Pancreas (tissue), 10 donors: ENCODE data around the gene MKRN1. TPM values are rescaled to one million over a fixed set of nuclear protein-coding genes. Genes with fewer than 3 reads are reported as not detected.
"Not testable (repeated sequence)": the region's sequence is repeated elsewhere in the genome, so short reads cannot be mapped to it uniquely, and the experiment has no call there.

Experiments used
- ATAC-seq, 4 donors: fragments of 200-7000 bp; cut with Tn5 transposase; one replicate each; pipeline versions ENCODE4 v1.8.0 to v1.9.1; 2020; ENCODE audit warnings: mild to moderate bottlenecking in 4 of 4, moderate library complexity in 4 of 4
- DNase-seq, 6 donors: peaks; one replicate each; pipeline ENCODE4 v3.0.0-alpha.2; 2020
- FAIRE-seq: peaks from 2 replicates; lab custom pipeline; 2012; peaks lifted over from hg19 to GRCh38; lab: Jason Lieb, UNC
- H3K27ac ChIP-seq, 4 donors: fragments of 200-600 bp; sonication (generic); 1 replicate in 3 of 4; 2 replicates in 1 of 4; pipeline versions ENCODE4 v1.5.0 to v1.8.0; 2020
- H3K27me3 ChIP-seq, 4 donors: fragments of 200-600 bp; one replicate each; pipeline ENCODE4 v1.8.0; 2021
- H3K36me3 ChIP-seq, 3 donors: fragments of 200-600 bp; sonication (generic) in 1 of 3; one replicate each; pipeline versions ENCODE4 v1.5.0 to v1.8.0; 2020 to 2021
- H3K4me1 ChIP-seq, 3 donors: fragments of 200-600 bp; one replicate each; pipeline ENCODE4 v1.8.0; 2021
- H3K4me3 ChIP-seq, 4 donors: fragments of 200-600 bp; sonication (generic) in 2 of 4; one replicate each; pipeline versions ENCODE4 v1.5.0 to v1.8.0; 2020 to 2021
- H3K9me3 ChIP-seq, 4 donors: fragments of 200-600 bp; one replicate each; pipeline ENCODE4 v1.8.0; 2021
- CTCF ChIP-seq, 4 donors: fragments of 200-600 bp; sonication (generic) in 3 of 4; IDR thresholded peaks; one replicate each; pipeline versions ENCODE4 v1.5.0 to v1.8.0; 2021; ENCODE audit warnings: antibody characterized with exemption in 4 of 4
- WGBS, 2 donors: extraction: QIAGEN DNeasy Blood & Tissue Kit; methylation state at CpG; one replicate each; pipeline ENCODE4 v1.1.7; 2013; 5-methylcytosine and 5-hydroxymethylcytosine counted together
- intact Hi-C, 3 donors: fragments of 100-400 bp; cut with DNase I; formaldehyde crosslinking; loops; one replicate each; pipeline versions ENCODE4 v1.11.1 to v1.14.2; 2022
- polyA plus RNA-seq, 2 donors: library from polyadenylated mRNA; stranded (reverse); fragments of 200-250 nt; gene quantifications; one replicate each; pipeline ENCODE4 v1.2.3, GENCODE V29; 2013
- total RNA-seq, 6 donors: library from RNA; stranded (reverse); fragmentation: NEBNext Ultra II Directional in 4 of 6; extraction: Animal tissue kit (Norgen Biotek cat#: 25700) in 4 of 6; gene quantifications; one replicate each; pipeline versions ENCODE4 v1.2.1 to v1.2.4, GENCODE V29; 2021 to 2023
- donor health status: healthy with polysubstance abuse.
- donor health status: DM: no; HTN: no; CAD: no; lungs with moderate emphysema.
- donor health status: DM: no; HTN: no; CAD: no.
- donor health status: control.
- donor health status: control.
- donor health status: Bipolar disorder and iron deficiency.
- donor health status: DM: yes; HTN: yes; CAD: no.
- donor health status: DM: no; HTN: no; CAD: no.
- donor health status: DM: no; HTN: no; CAD: no.
- donor health status: DM: yes; HTN: yes; CAD: no.

Gene MKRN1
- total and polyA plus RNA-seq, 8 donors = 26.5 to 65.8 (median 60.2) TPM

GRCh38 chr7:140456551-140457051 lies 22.7 kb downstream of the MKRN1 start:
- no peak for FAIRE-seq
- peaks cover 0 to 12% (median 0%) of the 10 kb centered on the region in 3 donors for H3K4me1 ChIP-seq

GRCh38 chr7:140455743-140456142 lies 23.6 kb downstream of the MKRN1 start:
- Histone ChIP-seq H3K4me1 (peaks cover 0 to 12% (median 0%) of the 10 kb centered on the region in 3 donors), H3K4me3 (no peak overlapping the region), H3K27me3 (no peaks in the 10 kb centered on the region), H3K27ac (no peak overlapping the region), H3K36me3 (peaks cover 0 to 62% (median 12%) of the 10 kb centered on the region in 3 donors), H3K9me3 (no peaks in the 10 kb centered on the region)
- WGBS, 2 donors = 70 to 71% methylated on average over 4 of the region's 4 CpGs
- no peak for TF ChIP-seq CTCF (IDR thresholded peaks at IDR 0.05)
- DNase-seq (no peak), ATAC-seq (peak in 1 of 4 donors; percentile 23), FAIRE-seq (no peak)
- intact Hi-C loops = no loop called here

More at GRCh38 chr7:140456551-140457051, 22.7 kb downstream of the MKRN1 start:
- no peak overlapping the region for H3K4me3 ChIP-seq
- H3K27ac ChIP-seq = no peak overlapping the region
- peaks cover 0 to 71% (median 12%) of the 10 kb centered on the region in 3 donors for H3K36me3 ChIP-seq
- DNase-seq (no peak), ATAC-seq (no peak)
- no peaks in the 10 kb centered on the region for H3K27me3 ChIP-seq
- H3K9me3 ChIP-seq = no peaks in the 10 kb centered on the region
- no peak for TF ChIP-seq CTCF (IDR thresholded peaks at IDR 0.05)
- intact Hi-C loops = no loop called here
- 80 to 81% methylated on average over 9 of the region's 9 CpGs for WGBS, 2 donors

GRCh38 chr7:140454657-140455015 lies 24.7 kb downstream of the MKRN1 start:
- Histone ChIP-seq H3K4me3 (no peak overlapping the region), H3K9me3 (no peaks in the 10 kb centered on the region), H3K4me1 (peaks cover 0 to 12% (median 0%) of the 10 kb centered on the region in 3 donors), H3K27ac (peak overlapping the region in 1 of 4 donors; percentile 20), H3K36me3 (peaks cover 0 to 56% (median 12%) of the 10 kb centered on the region in 3 donors), H3K27me3 (no peaks in the 10 kb centered on the region)
- FAIRE-seq (no peak), DNase-seq (no peak), ATAC-seq (peak in 3 of 4 donors; percentile 11 to 26 (median 14))
- 60 to 61% methylated on average over 8 of the region's 8 CpGs for WGBS, 2 donors
- intact Hi-C loops = no loop called here
- no peak for TF ChIP-seq CTCF (IDR thresholded peaks at IDR 0.05)

GRCh38 chr7:140453785-140454656 lies 25.3 kb downstream of the MKRN1 start:
- DNase-seq (peak in 3 of 6 donors; percentile 31 to 49 (median 38)), ATAC-seq (peak; percentile 37 to 82 (median 70))
- FAIRE-seq, intact Hi-C loops, H3K27me3 ChIP-seq, H3K4me3 ChIP-seq, H3K9me3 ChIP-seq: not testable (repeated sequence)
- WGBS, 2 donors = 58 to 60% methylated on average over 9 of the region's 9 CpGs
- Histone ChIP-seq H3K4me1 (peaks cover 0 to 12% (median 0%) of the 10 kb centered on the region in 3 donors), H3K27ac (peak overlapping the region in 1 of 4 donors; percentile 20), H3K36me3 (peaks cover 0 to 51% (median 12%) of the 10 kb centered on the region in 3 donors)

GRCh38 chr7:140453273-140453672 lies 26.0 kb downstream of the MKRN1 start:
- ATAC-seq = no peak
- H3K4me1 ChIP-seq = peaks cover 0 to 12% (median 0%) of the 10 kb centered on the region in 3 donors

More at GRCh38 chr7:140453273-140453672, 26.0 kb downstream of the MKRN1 start:
- peak; percentile 87 for FAIRE-seq
- no peaks in the 10 kb centered on the region for H3K27me3 ChIP-seq
- H3K4me3 ChIP-seq = no peak overlapping the region
- intact Hi-C loops = no loop called here
- no peak overlapping the region for H3K27ac ChIP-seq
- 55 to 57% methylated on average over 4 of the region's 4 CpGs for WGBS, 2 donors
- DNase-seq = no peak
- no peaks in the 10 kb centered on the region for H3K9me3 ChIP-seq
- H3K36me3 ChIP-seq = peaks cover 0 to 43% (median 9%) of the 10 kb centered on the region in 3 donors
- TF ChIP-seq CTCF (IDR thresholded peaks at IDR 0.05) = no peak
